NB4 (cell line): ENCODE results near the gene CNPY1.

Source experiments
- DNase-seq: peaks from one replicate; pipeline ENCODE4 v3.0.0; 2010; ENCODE audit warnings: low read depth
- H3K4me3 ChIP-seq: one replicate; pipeline ENCODE4 v1.5.1; 2011; ENCODE audit warnings: mild to moderate bottlenecking, low read depth, low read length, moderate library complexity
- MYC ChIP-seq: IDR thresholded peaks from 2 replicates; pipeline ENCODE4 v1.6.1; 2011; ENCODE audit warnings: low read depth, low read length
- POLR2A ChIP-seq: IDR thresholded peaks from 2 replicates; pipeline ENCODE4 v1.6.1; 2011; ENCODE audit warnings: mild to moderate bottlenecking; ENCODE audit not compliant: insufficient read length; ENCODE audit errors: extremely low read depth
- TF ChIP-seq, protein P1 (sequence below): IDR thresholded peaks from 2 replicates; pipeline ENCODE4 v1.6.1; 2011; ENCODE audit warnings: low read depth, low read length
- TF ChIP-seq, protein P2 (sequence below): IDR thresholded peaks from one replicate; pipeline ENCODE4 v1.5.1; 2012; ENCODE audit warnings: low read depth, low read length

CNPY1 gene

GRCh38 chr7:155541986-155542675 lies 4.2 kb downstream of the CNPY1 start:
- DNase-seq = no peak
- TF ChIP-seq, protein P1, sequence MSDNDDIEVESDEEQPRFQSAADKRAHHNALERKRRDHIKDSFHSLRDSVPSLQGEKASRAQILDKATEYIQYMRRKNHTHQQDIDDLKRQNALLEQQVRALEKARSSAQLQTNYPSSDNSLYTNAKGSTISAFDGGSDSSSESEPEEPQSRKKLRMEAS = no peak
- TF ChIP-seq POLR2A = no peak
- TF ChIP-seq, protein P2, sequence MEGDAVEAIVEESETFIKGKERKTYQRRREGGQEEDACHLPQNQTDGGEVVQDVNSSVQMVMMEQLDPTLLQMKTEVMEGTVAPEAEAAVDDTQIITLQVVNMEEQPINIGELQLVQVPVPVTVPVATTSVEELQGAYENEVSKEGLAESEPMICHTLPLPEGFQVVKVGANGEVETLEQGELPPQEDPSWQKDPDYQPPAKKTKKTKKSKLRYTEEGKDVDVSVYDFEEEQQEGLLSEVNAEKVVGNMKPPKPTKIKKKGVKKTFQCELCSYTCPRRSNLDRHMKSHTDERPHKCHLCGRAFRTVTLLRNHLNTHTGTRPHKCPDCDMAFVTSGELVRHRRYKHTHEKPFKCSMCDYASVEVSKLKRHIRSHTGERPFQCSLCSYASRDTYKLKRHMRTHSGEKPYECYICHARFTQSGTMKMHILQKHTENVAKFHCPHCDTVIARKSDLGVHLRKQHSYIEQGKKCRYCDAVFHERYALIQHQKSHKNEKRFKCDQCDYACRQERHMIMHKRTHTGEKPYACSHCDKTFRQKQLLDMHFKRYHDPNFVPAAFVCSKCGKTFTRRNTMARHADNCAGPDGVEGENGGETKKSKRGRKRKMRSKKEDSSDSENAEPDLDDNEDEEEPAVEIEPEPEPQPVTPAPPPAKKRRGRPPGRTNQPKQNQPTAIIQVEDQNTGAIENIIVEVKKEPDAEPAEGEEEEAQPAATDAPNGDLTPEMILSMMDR = no peak
- TF ChIP-seq MYC = no peak
- H3K4me3 ChIP-seq = no peak overlapping the region

DNA sequence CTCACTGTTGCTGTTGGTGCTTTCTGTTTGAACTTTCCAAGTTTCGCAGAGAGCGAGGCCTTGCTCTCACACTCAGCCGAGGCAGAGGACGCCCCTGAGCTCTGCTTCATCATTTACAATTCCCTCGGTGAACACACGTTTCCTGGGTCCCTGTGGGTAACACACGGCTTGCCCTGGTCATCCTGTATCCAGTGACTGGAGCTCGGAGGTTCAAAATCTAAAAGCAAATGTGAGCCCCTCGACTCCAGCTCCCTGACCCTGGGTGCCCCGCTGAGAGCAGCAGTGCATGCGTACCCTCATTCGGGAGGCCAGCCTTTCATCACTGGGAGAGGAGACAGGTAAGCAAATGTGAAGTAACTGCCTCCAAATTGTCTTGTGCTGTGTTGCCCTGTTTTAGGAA lies 5.8 kb downstream of the CNPY1 start:
- TF ChIP-seq, protein P1 = no peak
- TF ChIP-seq, protein P2 = no peak
- TF ChIP-seq POLR2A = no peak
- TF ChIP-seq MYC = no peak
- no peak for DNase-seq
- H3K4me3 ChIP-seq = no peak overlapping the region

GRCh38 chr7:155538293-155538692 lies 8.1 kb downstream of the CNPY1 start:
- TF ChIP-seq MYC (no peak), POLR2A (no peak)
- TF ChIP-seq, protein P1 = no peak
- TF ChIP-seq, protein P2 = no peak
- DNase-seq = no peak
- H3K4me3 ChIP-seq = no peak overlapping the region

DNA sequence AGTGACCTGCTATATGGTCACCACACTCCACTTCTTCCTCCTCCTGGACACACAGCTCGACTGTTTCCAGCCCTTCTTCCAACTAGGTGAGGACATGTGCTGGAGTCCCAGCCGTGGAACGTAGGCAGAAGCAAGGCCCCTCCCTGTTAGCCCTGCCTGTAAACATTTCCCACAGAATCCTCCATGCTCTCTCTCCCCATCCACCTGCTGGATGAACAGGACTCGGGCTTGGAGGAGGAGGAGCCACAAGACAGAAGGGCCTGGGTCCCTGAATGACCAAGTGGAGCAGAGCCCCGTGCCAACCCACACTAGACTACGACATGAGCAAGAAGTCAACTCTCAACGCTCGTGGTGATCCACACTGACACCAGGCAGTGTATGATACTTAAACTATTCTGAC lies 9.9 kb downstream of the CNPY1 start:
- H3K4me3 ChIP-seq = no peak overlapping the region
- TF ChIP-seq POLR2A (no peak), MYC (no peak)
- TF ChIP-seq, protein P2 = no peak
- TF ChIP-seq, protein P1 = no peak
- DNase-seq = no peak

- H3K4me3 ChIP-seq = no peak overlapping the region
- no peak for TF ChIP-seq MYC
- TF ChIP-seq, protein P2 = no peak
- TF ChIP-seq POLR2A = no peak
- TF ChIP-seq, protein P1 = no peak
- DNase-seq = no peak
These were observed 11.7 kb downstream of the CNPY1 start for GRCh38 chr7:155534691-155535090.
